H1 (cell line): ENCODE data around the gene SLC2A13.

Experiments used
- CTCF ChIP-seq, 3 experiments: IDR thresholded peaks; 1 replicate in 2 of 3; 2 replicates in 1 of 3; pipeline versions ENCODE4 v1.5.1 to v1.6.1; 2011; ENCODE audit warnings: low read length in 3 of 3, mild to moderate bottlenecking in 3 of 3, inconsistent platforms in 2 of 3, low read depth in 1 of 3, moderate library complexity in 1 of 3; ENCODE audit not compliant: insufficient read depth in 1 of 3; ENCODE audit errors: control extremely low read depth in 1 of 3
- TAF1 ChIP-seq: IDR thresholded peaks from 2 replicates; pipeline ENCODE4 v1.6.1; 2011; ENCODE audit warnings: mild to moderate bottlenecking, low read depth, low read length

DNA sequence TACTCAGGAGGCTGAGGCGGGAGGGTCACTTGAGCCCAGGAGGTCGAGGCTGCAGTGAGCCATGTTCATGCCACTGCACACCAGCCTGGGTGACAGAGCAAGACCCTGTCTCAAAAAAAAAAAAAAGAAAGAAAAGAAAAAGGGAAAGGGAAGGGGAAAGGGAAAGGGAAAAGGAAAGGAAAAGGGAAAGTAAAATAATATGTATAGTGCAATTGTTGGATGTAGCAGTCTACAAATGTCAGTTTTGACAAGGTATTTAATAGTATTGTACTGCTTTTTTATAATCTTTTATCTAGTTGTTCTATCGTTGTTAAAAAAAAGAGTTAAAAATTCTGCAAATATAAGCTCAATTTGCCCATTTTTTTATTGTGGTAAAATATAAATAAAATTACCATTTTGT lies 67.3 kb downstream of the SLC2A13 start:
- TF ChIP-seq CTCF (IDR thresholded peaks at IDR 0.05; ENCODE audit: control extremely low read depth in 1 of 3, insufficient read depth in 1 of 3, low read depth in 1 of 3, low read length in 3 of 3) (no peak), TAF1 (no peak)
